Measurements from ENCODE around the gene SNRNP70.
"Not testable (repeated sequence)": the region's sequence is repeated elsewhere in the genome, so short reads cannot be mapped to it uniquely, and the experiment has no call there.

SNRNP70 gene

DNA sequence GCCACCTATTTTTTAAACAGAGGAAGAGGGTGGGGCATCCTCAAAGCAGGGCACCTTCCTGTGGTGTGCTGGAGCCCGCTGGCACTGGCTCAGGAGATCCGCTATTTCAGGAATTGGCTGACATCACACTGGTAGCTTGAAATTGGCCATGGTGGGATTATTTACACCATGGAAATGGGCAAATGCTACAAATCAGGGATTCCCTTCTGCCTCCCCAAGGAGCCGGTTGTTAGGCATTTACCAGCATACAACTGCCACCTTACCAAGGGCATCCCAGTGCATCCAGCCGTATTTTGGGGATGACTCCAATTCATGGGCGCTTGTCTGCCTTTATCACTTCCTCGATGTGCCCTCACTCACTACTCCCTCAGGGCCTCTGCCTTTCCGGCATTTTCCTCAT is 55.7 kb downstream of the SNRNP70 start:
- Histone ChIP-seq H3K9me3 (ENCODE audit: low read length) (peaks cover 7% of the 10 kb centered on the region), H3K4me1 (ENCODE audit: insufficient read depth, low read length) (peaks cover 10% of the 10 kb centered on the region), H3K27me3 (ENCODE audit: insufficient read depth, low read length) (no peaks in the 10 kb centered on the region), H3K4me3 (ENCODE audit: low read length) (no peak overlapping the region), H2AFZ (ENCODE audit: low read depth, low read length) (no peak overlapping the region), H3K36me3 (ENCODE audit: insufficient read depth, low read length) (peaks cover 2% of the 10 kb centered on the region)

DNA sequence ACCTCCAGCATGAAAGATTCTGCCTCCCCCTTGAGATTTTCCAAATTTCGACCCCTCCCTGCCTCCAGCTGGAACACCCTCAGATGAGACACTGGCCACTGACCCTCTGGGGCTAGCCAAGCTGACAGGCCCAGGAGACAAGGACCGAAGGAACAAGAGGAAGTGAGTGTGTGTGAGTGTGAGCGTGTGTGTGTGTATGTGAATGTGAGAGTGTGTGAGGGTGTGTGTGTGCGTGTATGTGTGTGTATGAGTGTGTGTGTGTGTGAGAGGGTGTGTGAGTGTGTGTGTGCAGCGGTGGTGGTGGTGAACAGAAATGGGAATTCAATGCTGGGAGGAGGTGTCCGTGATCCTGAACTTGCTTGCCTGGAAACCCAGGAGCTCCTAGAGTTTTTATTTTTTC is 56.1 kb downstream of the SNRNP70 start:
- no peaks in the 10 kb centered on the region for H3K36me3 ChIP-seq (ENCODE audit: insufficient read depth, low read length)
- H3K4me1 ChIP-seq (ENCODE audit: insufficient read depth, low read length), result peaks cover 10% of the 10 kb centered on the region
- H3K9me3 ChIP-seq (ENCODE audit: low read length), result peaks cover 3% of the 10 kb centered on the region
- no peak overlapping the region for H3K4me3 ChIP-seq (ENCODE audit: low read length)
- no peaks in the 10 kb centered on the region for H3K27me3 ChIP-seq (ENCODE audit: insufficient read depth, low read length)
- H2AFZ ChIP-seq (ENCODE audit: low read depth, low read length), result no peak overlapping the region

DNA sequence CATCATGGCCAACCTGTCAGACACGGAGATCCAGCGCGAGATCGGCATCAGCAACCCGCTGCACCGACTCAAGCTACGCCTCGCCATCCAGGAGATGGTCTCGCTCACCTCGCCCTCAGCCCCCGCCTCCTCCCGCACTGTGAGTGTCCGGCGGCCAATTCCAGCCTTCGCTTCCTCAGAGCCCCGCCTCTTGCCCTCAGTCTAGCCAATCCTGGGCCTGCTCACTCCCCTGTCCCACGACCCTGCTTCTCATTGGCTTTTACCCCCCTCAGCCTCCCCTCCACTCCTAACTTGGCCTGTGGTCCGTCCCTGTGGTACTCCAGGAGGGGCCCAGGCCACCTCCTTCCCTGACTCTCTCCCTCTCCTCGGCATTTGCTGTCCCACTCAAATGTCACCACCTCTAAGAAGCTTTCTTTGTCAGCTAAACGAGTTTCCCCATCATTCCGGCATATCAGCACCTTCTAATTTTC is 57.6 kb downstream of the SNRNP70 start:
- no peaks in the 10 kb centered on the region for H3K27me3 ChIP-seq (ENCODE audit: insufficient read depth, low read length)
- H3K36me3 ChIP-seq (ENCODE audit: insufficient read depth, low read length), result no peaks in the 10 kb centered on the region
- H3K4me3 ChIP-seq (ENCODE audit: low read length), result peak overlapping the region; percentile 56
- peaks cover 10% of the 10 kb centered on the region for H3K4me1 ChIP-seq (ENCODE audit: insufficient read depth, low read length)
- H2AFZ ChIP-seq (ENCODE audit: low read depth, low read length), result peak overlapping the region; percentile 10
- H3K9me3 ChIP-seq (ENCODE audit: low read length), result no peaks in the 10 kb centered on the region

DNA sequence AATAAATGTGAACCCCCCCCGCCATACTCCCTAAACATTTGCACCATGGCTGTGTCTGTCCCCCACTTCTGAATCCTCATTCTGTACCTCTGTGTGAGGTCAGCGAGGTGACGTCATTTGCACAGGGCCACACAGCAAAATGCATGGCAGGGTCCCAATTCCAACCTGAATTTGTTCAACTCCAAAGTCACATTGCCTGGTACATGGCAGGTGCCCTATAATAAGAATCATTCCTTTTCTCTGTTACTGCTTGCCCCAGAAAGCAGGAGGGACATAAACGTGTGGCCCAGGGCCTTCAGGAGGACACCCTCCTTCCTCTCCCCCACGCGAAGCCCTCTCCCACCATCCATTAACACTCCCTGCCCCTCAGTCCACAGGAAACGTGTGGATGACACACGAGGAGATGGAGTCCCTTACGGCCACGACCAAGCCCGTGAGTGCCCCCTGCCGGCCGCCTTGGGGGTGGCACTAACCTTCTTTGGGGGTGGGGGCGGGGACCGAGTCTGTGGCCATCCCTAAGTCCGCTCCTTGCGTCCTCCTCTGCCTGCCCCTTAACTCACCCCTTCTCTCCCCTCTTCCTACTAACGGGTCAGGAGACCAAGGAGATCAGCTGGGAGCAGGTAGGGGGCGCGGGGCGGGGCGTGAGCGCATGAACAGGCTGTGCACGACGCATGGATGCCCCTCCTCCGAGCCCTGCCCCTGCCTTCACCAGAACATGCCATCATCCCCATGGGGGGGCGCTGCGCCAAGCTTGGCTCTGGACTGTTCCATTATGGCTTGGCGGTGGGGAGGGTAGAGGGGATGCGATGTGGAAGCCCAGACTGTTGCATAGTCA is 60.5 kb downstream of the SNRNP70 start:
- Histone ChIP-seq H3K4me3 (ENCODE audit: low read length) (peak overlapping the region; percentile 23), H3K4me1 (ENCODE audit: insufficient read depth, low read length) (peaks cover 26% of the 10 kb centered on the region), H3K36me3 (ENCODE audit: insufficient read depth, low read length) (no peaks in the 10 kb centered on the region), H3K9me3 (ENCODE audit: low read length) (no peaks in the 10 kb centered on the region), H2AFZ (ENCODE audit: low read depth, low read length) (no peak overlapping the region), H3K27me3 (ENCODE audit: insufficient read depth, low read length) (no peaks in the 10 kb centered on the region)

DNA sequence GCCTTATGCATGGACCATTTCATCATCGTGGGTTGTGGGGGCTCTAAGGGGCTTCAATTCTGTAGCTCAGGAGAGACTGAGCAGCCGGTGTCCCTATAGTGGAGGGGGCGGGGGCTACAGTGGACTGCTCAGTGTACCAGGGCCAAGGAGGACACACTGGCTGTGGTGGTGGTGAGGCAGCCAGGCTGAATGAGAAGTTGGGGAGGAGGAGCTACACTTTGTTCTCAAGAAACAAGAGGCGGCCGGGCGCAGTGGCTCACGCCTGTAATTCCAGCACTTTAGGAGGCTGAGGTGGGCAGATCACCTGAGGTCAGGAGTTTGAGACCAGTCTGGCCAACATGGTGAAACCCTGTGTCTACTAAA is 61.1 kb downstream of the SNRNP70 start:
- not testable (repeated sequence) for H3K4me3 ChIP-seq (ENCODE audit: low read length); H3K9me3 ChIP-seq (ENCODE audit: low read length); H3K36me3 ChIP-seq (ENCODE audit: insufficient read depth, low read length); H3K27me3 ChIP-seq (ENCODE audit: insufficient read depth, low read length); H2AFZ ChIP-seq (ENCODE audit: low read depth, low read length)
- peaks cover 30% of the 10 kb centered on the region for H3K4me1 ChIP-seq (ENCODE audit: insufficient read depth, low read length)

DNA sequence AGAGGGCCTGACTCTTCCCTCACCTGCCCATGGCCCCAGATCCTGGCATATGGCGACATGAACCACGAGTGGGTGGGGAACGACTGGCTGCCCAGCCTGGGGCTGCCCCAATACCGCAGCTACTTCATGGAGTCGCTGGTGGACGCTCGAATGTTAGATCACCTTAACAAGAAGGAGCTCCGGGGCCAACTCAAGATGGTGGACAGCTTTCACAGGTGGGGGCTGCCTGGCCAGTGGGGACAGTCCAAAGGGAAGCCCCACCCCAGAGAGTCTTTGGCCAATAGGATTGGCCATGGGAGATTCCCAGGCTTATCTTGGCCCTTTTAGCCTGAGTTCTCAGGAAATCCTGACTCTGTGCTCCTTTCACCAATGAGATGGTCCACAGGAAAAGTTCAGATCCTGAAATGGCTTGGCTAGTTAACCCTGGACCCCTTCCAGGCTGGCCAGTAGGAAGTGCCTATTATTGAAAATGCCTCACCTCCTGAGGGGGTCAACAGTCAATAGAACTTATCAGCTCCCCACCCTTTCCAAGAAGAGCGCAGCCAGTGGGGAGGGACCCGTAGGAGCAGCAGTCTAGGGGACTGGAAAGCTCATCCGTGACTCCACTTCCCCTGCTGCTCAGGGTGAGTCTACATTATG is 62.9 kb downstream of the SNRNP70 start:
- Histone ChIP-seq H3K4me3 (ENCODE audit: low read length) (no peak overlapping the region), H3K27me3 (ENCODE audit: insufficient read depth, low read length) (no peaks in the 10 kb centered on the region), H3K9me3 (ENCODE audit: low read length) (no peaks in the 10 kb centered on the region), H2AFZ (ENCODE audit: low read depth, low read length) (no peak overlapping the region), H3K4me1 (ENCODE audit: insufficient read depth, low read length) (peaks cover 21% of the 10 kb centered on the region), H3K36me3 (ENCODE audit: insufficient read depth, low read length) (no peaks in the 10 kb centered on the region)

DNA sequence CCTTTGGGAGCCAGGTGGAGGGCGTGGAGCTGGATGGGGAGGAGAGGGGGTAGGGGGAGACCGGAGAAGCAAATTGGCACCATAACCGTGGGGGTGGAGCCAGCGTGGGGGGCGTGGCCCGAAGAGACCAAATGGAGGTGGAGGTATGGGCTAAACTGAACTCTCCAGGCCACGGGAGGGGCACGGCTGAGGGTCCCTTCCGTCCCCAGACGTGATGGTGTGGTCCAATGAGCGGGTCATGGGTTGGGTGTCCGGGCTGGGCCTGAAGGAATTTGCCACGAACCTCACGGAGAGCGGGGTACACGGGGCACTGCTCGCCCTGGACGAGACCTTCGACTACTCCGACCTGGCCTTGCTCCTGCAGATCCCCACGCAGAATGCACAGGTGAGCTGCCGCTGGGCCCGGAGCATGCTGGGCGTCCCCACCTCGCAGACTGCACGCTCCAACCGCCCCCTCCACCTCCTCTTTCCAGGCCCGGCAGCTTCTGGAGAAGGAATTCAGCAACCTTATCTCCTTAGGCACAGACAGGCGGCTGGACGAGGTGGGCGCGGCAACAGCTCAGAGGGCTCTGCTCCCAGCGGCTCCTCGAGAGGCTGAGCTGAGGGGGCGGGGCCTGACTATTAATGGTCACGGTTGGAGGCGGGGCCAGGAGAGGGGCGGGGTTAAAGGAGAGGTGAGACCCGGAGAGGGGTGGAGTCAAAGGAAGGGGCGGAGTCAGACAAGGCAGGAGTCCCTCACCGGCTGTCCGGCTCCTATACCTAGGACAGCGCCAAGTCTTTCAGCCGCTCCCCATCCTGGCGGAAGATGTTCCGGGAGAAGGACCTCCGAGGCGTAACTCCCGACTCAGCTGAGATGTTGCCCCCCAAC is 63.8 kb downstream of the SNRNP70 start:
- Histone ChIP-seq H3K9me3 (ENCODE audit: low read length) (peaks cover 2% of the 10 kb centered on the region), H3K36me3 (ENCODE audit: insufficient read depth, low read length) (no peaks in the 10 kb centered on the region), H3K27me3 (ENCODE audit: insufficient read depth, low read length) (no peaks in the 10 kb centered on the region), H3K4me1 (ENCODE audit: insufficient read depth, low read length) (peaks cover 20% of the 10 kb centered on the region), H2AFZ (ENCODE audit: low read depth, low read length) (peak overlapping the region; percentile 62), H3K4me3 (ENCODE audit: low read length) (peak overlapping the region; percentile 96)

DNA sequence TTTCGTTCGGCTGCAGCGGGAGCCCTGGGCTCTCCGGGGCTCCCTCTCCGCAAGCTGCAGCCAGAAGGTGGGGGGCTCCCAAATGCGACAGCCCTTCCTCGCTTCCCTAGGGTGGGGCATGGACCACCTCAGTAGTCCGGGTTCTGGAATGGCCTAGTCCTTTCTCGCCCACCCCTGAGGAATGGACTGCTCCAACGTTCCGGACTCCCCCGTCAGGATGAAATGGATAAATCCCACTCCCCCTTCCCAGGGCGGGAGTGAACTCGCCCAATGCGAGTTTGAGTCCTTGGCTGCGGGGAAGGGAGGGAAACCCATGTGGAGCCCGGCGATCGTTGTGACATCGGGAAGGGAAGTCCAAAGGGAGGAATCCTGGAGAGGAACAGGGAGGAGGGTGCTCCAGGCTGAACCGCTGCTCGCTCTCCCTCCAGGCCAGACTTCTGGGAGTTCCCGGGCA is 64.4 kb downstream of the SNRNP70 start:
- H2AFZ ChIP-seq (ENCODE audit: low read depth, low read length), result peak overlapping the region; percentile 62
- H3K9me3 ChIP-seq (ENCODE audit: low read length), result peaks cover 5% of the 10 kb centered on the region
- H3K4me1 ChIP-seq (ENCODE audit: insufficient read depth, low read length), result peaks cover 23% of the 10 kb centered on the region
- H3K36me3 ChIP-seq (ENCODE audit: insufficient read depth, low read length), result no peaks in the 10 kb centered on the region
- no peaks in the 10 kb centered on the region for H3K27me3 ChIP-seq (ENCODE audit: insufficient read depth, low read length)
- peak overlapping the region; percentile 96 for H3K4me3 ChIP-seq (ENCODE audit: low read length)

DNA sequence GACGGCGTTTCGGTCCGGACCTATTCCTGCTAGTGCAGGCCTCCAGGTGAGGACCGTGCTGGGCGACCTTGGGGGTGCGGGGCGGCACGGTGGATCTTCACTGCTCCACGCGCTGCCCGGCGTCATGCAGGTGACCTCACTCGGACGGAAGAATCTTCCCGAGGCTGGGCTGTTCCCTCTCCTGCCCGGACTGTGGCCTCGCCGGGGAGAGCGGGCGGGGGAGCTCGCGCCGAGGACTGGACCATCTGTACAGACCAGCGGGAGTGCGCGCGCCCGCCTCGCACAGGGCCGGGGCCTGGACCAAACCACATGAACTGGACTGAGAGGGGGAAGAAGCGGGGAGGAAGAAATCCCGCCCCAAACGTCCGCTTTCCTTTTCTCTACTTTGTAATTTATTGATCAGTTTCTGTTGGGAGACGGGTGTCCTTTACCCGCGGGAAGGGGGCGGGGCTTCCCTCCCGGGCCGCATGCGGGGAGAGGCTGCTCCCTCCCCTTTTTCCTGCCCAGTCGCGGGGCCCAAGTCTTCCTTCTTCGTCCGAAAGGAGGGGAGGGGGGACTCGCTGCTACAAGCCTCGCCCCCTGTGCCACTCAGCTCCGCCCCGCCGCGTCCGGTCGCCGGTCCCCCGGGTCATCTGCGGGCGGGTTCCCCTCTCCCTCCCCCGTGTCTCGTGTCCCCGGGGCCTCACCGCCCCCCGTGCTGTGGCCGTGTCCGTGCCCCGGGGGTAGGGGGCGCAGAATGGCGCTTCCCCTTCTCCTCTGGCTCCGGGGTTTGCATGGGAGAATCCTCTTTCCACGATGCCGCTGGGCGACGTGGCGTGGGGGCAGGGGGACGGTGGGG is 65.1 kb downstream of the SNRNP70 start:
- no peaks in the 10 kb centered on the region for H3K36me3 ChIP-seq (ENCODE audit: insufficient read depth, low read length)
- H3K4me3 ChIP-seq (ENCODE audit: low read length), result peak overlapping the region; percentile 96
- H3K4me1 ChIP-seq (ENCODE audit: insufficient read depth, low read length), result peaks cover 29% of the 10 kb centered on the region
- peaks cover 5% of the 10 kb centered on the region for H3K9me3 ChIP-seq (ENCODE audit: low read length)
- H2AFZ ChIP-seq (ENCODE audit: low read depth, low read length), result peak overlapping the region; percentile 62
- H3K27me3 ChIP-seq (ENCODE audit: insufficient read depth, low read length), result no peaks in the 10 kb centered on the region

DNA sequence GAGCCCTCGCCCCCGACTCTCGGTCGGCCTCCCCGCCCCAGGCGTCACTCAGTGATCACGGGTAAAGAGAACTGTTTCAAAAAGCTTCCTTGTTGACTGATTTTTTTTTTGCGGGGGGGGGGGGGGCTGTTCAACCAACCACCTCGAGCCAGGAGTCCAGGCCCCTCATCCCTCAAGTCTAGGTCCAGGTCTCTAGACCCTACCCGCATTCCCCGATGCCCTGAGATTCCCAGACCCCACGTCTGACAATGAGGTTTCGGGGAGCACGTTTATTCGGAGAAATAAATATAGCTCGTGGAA is 65.6 kb downstream of the SNRNP70 start:
- peaks cover 5% of the 10 kb centered on the region for H3K9me3 ChIP-seq (ENCODE audit: low read length)
- H3K4me3 ChIP-seq (ENCODE audit: low read length), result peak overlapping the region; percentile 96
- H3K27me3 ChIP-seq (ENCODE audit: insufficient read depth, low read length), result no peaks in the 10 kb centered on the region
- peaks cover 35% of the 10 kb centered on the region for H3K4me1 ChIP-seq (ENCODE audit: insufficient read depth, low read length)
- peak overlapping the region; percentile 62 for H2AFZ ChIP-seq (ENCODE audit: low read depth, low read length)
- no peaks in the 10 kb centered on the region for H3K36me3 ChIP-seq (ENCODE audit: insufficient read depth, low read length)

DNA sequence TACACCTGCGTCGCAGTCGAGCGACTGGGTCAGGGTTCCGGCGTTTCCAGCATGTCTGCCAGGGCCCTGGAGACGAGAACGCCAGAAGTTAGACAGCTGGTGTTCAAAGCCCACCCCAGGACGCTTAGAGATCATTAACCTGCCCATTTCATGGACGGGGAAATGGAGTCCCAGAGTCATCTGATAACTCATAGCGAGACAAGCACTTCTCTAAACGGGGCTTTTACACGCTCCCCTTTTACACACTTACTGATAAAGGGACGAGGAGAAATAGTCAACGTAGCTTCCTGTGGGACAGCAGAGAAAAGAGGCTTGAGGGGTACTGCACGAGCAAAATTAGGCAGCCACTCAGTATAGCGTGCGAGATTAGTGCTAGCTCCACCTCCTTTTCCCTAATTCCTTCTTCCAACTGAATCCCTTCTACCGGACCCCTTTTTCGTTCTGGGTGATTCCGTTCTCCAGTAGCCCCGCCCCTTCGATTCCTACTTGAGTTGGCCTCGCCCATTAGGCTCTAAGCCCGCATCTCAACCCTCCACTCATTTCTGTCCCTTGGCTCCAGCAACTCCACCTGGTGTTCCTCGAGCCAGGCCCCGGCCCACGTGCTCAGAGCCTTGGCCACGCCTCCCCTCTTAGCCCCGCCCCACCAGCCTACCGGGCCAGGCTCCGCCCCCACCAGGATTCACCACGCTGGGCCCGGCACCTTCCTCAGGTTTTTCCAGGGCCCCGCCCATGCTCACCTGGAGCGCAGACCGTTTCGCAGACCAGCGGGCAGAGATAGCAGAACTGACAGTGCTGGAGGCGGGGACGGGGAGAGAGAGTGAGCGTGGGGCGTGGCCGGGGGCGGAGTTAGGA is 66.2 kb downstream of the SNRNP70 start:
- peaks cover 38% of the 10 kb centered on the region for H3K4me1 ChIP-seq (ENCODE audit: insufficient read depth, low read length)
- H3K4me3 ChIP-seq (ENCODE audit: low read length), result peak overlapping the region; percentile 96
- no peaks in the 10 kb centered on the region for H3K27me3 ChIP-seq (ENCODE audit: insufficient read depth, low read length)
- no peaks in the 10 kb centered on the region for H3K36me3 ChIP-seq (ENCODE audit: insufficient read depth, low read length)
- H2AFZ ChIP-seq (ENCODE audit: low read depth, low read length), result no peak overlapping the region
- peaks cover 5% of the 10 kb centered on the region for H3K9me3 ChIP-seq (ENCODE audit: low read length)

DNA sequence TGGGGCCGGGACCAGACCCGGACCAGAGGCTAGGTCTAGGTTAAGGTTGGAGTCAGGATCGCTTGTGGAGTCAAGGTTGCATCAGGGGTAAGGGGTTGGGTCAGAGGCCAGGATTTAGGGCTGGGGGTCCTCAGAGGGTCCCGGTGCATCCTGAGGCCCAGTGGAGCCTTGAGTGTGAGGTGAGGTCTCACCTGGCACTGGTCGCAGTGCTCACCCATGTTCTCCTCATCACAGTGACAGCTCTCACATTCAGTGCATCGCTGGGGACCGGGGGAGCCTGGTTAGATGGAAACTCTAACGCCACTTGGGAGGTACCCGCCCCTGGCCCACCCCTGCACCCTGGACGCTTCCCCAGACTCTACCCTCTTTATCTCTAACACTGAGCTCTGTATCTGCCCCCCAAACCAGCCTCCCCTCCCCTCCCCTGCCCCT is 66.9 kb downstream of the SNRNP70 start:
- Histone ChIP-seq H3K4me1 (ENCODE audit: insufficient read depth, low read length) (peaks cover 39% of the 10 kb centered on the region), H3K36me3 (ENCODE audit: insufficient read depth, low read length) (no peaks in the 10 kb centered on the region), H3K4me3 (ENCODE audit: low read length) (no peak overlapping the region), H3K27me3 (ENCODE audit: insufficient read depth, low read length) (no peaks in the 10 kb centered on the region), H2AFZ (ENCODE audit: low read depth, low read length) (no peak overlapping the region), H3K9me3 (ENCODE audit: low read length) (peaks cover 5% of the 10 kb centered on the region)

Measured in neuron (in vitro differentiated cells).